Activated T-cell treated with anti-CD3 and anti-CD28 coated beads for 24 hours (primary cell): ENCODE results near the gene BTF3L4.
"Not testable (repeated sequence)": the region's sequence is repeated elsewhere in the genome, so short reads cannot be mapped to it uniquely, and the experiment has no call there.

ENCODE experiments used
- DNase-seq: peaks from one replicate; pipeline ENCODE4 v3.0.0-alpha.2; 2020; ENCODE audit warnings: low read depth

BTF3L4 gene

GRCh38 chr1:52056163-52056936 lies at the start of gene BTF3L4:
TSS of gene BTF3L4 (plus strand) at chr1:52056295. CDS start at chr1:52059848, 3,553 bp downstream.
- peak; percentile 91 for DNase-seq

GRCh38 chr1:52007215-52008002 lies 48.7 kb upstream of the BTF3L4 start:
- no peak for DNase-seq

- no peak for DNase-seq
These were observed 47.9 kb upstream of the BTF3L4 start for GRCh38 chr1:52008071-52008809.

GRCh38 chr1:52022133-52022532 lies 34.0 kb upstream of the BTF3L4 start:
- no peak for DNase-seq

- no peak for DNase-seq
These were observed 29.8 kb upstream of the BTF3L4 start for GRCh38 chr1:52026278-52026677.

GRCh38 chr1:52028328-52028727 lies 27.8 kb upstream of the BTF3L4 start:
- no peak for DNase-seq

- DNase-seq, result not testable (repeated sequence)
These were observed 27.3 kb upstream of the BTF3L4 start for GRCh38 chr1:52028839-52029238.

DNA sequence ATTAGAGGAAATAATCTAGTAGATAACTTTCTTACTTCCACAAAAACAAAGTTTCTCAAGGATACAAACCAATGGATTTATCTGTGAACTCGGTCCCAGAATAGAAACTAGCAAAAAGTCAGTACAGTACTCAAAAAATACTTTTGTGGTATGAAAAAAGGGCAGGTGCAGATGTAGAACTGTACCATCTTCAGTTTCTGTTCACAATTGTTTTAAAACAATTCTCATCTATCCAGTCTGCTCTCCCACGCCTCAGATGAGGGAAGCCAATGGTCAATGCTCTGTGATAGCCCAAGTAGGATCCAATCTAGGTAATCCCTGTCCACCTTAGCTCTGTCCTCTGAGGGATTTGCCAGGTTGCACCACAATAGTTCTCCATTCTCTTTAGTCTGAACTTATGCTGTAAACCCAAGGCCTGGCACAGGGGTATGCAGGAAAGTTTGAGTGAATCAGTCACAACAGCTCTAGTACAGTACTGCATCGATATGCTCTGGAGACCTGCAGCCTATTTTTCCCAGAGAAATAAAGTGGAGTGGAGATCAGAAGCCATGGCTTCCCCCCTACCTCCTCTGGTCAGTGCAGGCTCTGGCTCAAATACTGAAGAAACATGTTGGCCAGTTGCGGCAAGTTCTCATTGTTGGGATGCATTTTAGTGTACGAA lies 23.8 kb upstream of the BTF3L4 start:
- no peak for DNase-seq

DNA sequence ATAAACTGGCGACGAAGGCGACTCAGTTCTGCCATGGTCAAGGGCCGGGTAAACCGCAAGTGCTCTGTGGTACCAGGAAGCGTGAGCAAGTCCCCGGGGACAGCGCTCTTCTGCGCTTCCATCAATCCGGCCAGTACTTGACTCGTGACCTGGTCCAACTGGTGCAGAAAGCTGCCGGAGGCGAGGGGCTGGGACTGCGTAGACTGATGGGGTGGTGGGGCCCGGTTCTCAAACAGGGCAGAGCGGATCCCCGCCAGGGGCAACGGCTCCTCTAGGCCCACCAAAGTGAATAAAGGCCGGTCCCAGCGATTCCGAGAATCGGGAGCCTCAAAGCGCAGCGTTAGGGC lies 23.3 kb upstream of the BTF3L4 start:
- DNase-seq, result no peak

DNA sequence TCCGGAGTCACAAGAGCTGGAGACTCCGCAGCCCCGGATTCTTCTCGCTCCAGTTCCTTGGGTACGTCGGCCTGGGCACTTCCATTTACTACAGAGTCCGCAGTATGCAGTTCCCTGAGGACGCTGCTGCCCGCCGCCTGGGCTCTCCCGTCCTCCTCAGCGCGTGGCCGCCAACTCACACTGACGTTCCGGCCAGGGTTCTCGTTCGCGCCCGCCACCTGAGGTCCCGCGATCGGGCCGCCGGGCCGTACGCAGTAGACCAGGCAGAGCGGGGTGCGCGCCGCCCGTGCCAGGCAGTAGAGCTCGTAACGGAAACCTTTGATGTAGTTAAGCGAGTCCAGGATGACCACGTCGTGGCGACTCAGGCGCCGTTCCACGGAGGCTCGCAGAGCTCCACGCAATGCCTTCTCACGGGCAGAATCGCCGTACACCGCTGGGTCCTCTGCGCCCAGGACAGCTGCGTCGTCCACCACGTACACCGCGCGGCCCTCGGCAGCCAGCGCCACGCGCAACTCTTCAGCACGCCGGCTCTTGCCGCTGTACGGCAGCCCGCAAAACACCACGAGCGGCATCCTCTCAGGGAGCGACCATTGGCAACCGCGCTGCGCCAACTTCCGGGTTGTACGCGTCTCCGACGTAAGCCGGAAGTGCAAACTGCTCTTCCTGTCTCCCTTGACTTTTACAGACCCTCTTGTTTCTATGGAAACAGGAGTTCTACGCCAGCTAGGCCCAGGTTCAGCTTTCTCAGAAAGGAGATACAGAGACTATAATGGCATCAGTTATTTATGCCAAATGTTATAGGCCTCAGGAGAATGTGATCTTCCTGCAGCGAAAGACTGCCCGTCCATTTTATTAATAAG lies 22.7 kb upstream of the BTF3L4 start, which contains the start of gene KTI12:
KTI12 (minus strand) TSS at position 621 of the 860 bp plus-strand sequence; CDS start at position 572, 49 bp downstream.
- peak; percentile 77 for DNase-seq

DNA sequence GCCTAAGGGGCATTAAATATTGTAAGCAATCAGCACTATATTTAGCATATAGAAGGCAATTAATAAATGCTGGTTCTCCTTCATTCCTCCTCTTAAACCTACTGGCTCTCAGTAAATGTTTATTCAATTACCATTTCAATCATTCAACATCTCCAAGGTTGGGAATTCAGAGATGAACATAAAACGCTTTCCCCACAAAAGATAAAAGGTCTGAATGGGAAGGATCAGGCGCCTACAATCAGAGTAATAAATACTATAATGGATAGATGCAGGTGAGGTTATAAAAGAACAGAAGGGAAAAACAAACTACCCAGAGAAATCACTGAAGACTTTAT lies 22.1 kb upstream of the BTF3L4 start:
- DNase-seq, result no peak

GRCh38 chr1:52037402-52037814 lies 18.7 kb upstream of the BTF3L4 start:
- DNase-seq, result no peak

GRCh38 chr1:52037909-52038308 lies 18.2 kb upstream of the BTF3L4 start:
- DNase-seq, result no peak

GRCh38 chr1:52041551-52042185 lies 14.4 kb upstream of the BTF3L4 start:
- no peak for DNase-seq

DNA sequence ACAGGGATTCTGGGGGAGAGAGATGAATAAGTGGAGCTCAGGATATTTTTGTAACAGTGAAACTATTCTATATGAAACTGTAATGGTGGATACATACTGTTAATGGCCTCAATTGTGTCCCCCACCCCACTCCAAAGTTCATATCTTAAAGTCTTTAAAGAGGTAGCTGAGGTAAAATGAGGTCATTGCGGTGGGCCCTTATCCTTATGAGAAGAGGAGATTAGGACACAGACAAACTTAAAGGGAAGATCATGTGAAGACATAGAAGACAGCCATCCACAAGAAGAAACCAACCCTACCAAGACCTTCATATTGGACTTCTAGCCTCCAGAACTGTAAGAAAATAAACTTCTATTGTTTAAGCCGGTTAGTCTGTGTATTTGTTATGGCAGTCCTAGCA lies 10.9 kb upstream of the BTF3L4 start:
- no peak for DNase-seq

- DNase-seq, result not testable (repeated sequence)
These were observed 10.4 kb upstream of the BTF3L4 start for GRCh38 chr1:52045666-52046195.

DNA sequence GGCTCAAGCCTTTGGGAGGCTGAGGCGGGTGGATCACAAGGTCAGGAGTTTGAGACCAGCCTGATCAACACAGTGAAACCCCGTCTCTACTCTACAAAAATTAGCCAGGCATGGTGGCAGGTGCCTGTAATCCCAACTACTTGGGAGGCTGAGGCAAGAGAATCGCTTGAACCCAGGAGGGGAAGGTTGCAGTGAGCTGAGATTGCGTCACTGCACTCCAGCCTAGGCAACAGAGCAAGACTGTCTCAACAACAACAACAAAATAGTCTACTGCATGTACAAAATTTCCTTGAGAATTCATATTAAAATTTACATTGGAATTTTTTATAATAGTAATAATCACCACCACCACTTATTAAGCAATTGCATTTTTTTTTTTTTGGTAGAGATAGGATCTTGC lies 6.8 kb upstream of the BTF3L4 start:
- DNase-seq, result not testable (repeated sequence)

DNA sequence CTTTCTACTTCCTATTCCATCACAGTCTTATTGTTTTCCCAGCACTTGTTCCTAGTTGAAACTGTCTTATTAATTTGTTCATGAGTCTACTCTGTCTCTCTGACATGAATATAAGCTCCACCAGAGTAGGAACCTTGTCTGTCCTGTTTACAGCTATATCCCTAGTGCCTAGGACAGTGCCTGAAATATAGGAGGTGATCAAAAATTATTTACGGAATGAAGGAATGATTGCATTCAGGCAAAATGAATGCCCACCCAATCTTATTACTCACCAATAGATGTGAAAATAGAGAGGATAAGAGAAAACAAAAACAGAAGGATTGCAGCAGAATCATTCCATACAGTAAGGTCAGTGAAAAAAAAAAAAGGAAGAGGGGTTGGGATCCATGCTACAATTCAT lies 2.2 kb upstream of the BTF3L4 start:
- no peak for DNase-seq

- DNase-seq, result no peak
These were observed 1.5 kb upstream of the BTF3L4 start for GRCh38 chr1:52054496-52055065.
